Anterior cingulate cortex (tissue), 58 donors: ENCODE data around the gene SV2B.
"Not testable (repeated sequence)": the region's sequence is repeated elsewhere in the genome, so short reads cannot be mapped to it uniquely, and the experiment has no call there.

Source experiments
- DNase-seq, 58 donors: peaks; one replicate each; lab custom pipeline; 2025; lab: John Stamatoyannopoulos, UW

The SV2B gene, protein sequence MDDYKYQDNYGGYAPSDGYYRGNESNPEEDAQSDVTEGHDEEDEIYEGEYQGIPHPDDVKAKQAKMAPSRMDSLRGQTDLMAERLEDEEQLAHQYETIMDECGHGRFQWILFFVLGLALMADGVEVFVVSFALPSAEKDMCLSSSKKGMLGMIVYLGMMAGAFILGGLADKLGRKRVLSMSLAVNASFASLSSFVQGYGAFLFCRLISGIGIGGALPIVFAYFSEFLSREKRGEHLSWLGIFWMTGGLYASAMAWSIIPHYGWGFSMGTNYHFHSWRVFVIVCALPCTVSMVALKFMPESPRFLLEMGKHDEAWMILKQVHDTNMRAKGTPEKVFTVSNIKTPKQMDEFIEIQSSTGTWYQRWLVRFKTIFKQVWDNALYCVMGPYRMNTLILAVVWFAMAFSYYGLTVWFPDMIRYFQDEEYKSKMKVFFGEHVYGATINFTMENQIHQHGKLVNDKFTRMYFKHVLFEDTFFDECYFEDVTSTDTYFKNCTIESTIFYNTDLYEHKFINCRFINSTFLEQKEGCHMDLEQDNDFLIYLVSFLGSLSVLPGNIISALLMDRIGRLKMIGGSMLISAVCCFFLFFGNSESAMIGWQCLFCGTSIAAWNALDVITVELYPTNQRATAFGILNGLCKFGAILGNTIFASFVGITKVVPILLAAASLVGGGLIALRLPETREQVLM

DNA sequence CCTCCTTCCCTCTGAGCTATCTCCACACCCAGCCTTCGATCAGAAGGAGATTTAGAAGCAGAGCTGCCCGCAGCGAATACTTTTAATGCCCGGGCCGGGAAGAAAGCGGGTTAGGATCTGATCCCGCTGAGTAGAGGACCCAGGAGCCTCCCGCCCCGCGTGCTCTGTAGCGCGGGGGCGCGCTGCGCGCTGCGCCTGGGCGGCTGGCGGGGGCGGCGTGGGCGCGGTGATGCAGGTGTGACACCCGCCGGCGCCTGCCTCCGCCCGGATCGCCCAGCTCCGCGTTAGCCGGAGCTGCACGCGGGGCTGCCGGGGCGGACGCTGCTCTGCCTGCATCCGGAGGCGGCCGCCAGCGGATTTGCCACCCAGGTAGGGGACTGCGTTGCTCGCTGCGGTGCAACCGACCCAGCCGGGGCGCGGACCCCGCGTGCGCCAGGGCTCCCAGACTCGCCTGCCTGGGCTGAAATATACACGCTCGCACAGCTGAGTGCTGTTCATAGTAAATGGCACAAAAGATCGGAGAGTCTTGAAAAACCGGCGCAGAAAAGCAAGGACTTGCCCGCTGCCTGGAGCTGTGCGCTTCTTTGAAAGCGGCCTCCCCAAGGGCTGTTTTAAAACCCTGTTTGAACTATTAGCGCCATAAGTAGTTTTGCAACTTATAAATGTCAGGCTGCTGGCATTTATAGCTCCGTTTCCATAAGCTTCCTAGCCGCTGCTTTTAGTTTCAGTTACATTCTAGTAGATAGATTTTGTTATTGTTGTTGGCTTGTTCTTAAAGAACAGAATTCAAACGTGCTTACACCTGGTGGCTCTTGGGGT lies at the start of gene SV2B:
TSS of gene SV2B (plus strand) at position 263 of the 819 bp plus-strand sequence. CDS start 126,007 bp downstream, outside the sequence.
- peak in 12 of 58 donors; percentile 15 to 67 (median 47) for DNase-seq

DNA sequence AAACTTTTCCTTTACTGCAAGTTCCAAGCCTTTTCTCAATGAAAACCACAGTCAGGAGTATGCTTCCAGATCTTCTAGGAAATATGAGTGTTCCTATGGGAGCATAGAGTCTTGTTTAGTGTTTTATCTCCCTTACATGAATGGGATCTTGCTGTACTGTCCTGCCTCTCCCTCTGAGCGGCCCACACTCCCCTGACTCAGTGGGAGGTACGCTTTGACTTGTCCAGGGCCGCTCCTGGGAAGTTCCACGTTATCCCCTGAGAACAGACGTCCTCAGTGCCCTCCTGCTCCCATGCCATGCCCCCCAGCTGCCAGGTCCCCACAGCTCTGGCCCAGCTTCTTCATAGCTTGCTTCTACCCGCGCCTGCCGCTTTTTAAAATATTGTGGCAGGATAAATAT lies 48.8 kb upstream of the SV2B start:
- no peak for DNase-seq

DNA sequence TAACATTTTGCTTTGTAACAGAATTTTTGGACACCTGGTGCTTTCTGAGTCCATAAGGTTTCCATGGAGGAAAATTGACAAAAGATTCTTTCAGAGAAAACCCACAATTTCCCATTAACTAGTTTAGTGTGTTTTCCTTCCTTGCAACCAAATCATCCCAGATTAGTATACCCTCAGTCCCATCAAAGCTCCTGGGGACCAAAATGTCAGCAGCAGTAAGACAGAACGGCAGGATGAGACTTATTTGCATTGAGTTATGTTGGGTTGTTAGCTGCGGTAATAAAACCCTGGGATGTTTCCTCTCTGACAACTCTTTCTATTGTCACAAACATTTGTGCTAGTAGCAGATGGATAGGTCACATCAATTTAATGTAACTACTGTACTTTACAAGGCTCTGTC lies 45.2 kb upstream of the SV2B start:
- DNase-seq = no peak

DNA sequence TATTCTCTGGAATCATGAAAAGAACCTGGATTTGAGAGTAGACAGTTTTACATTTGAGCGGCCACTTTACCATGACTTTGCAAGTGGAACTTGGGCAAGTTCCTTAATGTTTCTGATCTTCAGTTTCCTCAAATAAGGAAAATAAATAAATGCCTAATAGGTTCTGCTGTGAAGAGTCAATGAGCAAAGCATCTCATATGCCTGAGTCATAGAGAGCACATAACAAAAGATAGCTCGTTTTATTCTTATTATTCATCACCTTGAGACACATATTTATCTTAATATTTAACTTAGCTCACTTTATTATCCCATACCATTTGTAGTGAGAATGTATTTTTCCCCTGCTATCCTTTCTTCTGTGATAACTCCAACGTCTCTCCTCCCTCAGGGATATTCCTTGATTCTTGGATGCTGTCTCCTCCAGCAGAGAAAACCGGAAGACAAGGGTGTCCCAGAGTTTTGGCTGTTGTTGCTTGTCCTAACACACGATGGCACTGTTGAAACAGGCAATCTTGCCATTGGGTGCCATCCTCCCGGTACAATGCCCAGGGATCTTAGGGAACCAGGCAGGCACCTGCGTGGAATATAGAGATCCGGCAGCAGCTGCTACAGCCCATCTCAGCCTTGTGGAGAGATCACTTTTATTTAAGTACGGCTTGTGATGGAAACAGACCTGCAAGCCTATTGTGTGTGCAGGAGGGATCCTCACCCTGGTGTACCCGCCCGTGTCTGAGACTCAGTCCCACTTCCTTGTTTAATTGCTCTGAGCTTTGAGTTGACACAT lies 44.3 kb upstream of the SV2B start:
- peak in 57 of 58 donors; percentile 8 to 90 (median 57) for DNase-seq

GRCh38 chr15:91061230-91061629 lies 38.8 kb upstream of the SV2B start:
- no peak for DNase-seq

- no peak for DNase-seq
Observed at GRCh38 chr15:91061997-91062396, 38.1 kb upstream of the SV2B start.

- DNase-seq = no peak
Observed at GRCh38 chr15:91065505-91065904, 34.6 kb upstream of the SV2B start.

DNA sequence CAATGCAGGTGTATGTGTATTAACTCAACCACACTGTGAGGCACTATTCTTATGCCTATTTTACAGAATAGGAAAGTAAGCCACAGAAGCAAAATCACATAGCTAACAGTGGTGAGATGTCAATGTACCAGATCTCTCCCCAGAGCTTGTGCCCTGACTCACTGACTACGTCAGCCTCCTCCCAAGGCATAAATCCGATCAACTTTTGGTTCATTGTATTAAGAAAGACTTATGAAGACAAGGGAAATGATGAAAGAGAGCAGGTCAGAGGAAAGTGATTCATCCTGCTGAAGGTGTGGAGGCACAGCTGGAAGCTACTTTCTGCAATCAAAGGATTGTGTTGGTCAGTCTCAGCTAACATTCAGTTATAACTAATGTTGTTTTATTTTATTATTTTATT lies 33.0 kb upstream of the SV2B start:
- no peak for DNase-seq

DNA sequence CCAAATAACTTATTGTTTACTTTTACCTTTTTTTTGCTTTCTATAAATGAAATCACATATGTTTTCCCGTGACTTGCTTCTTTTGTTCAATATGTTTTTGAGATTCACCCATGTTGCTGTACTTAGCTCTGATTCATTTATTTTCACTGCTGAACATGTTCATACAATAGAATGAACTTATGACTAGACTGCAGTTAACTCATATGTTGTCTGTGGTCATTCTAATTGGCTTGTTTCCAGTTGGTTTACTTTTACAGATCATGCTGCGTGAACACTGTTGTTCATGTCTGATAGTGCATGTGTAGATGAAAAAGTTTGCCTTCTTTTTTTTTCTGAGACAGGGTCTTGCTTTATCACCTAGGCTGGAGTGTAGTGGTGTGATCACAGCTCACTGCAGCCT lies 31.6 kb upstream of the SV2B start:
- DNase-seq = no peak

- DNase-seq = no peak
Observed at GRCh38 chr15:91068966-91069365, 31.1 kb upstream of the SV2B start.

DNA sequence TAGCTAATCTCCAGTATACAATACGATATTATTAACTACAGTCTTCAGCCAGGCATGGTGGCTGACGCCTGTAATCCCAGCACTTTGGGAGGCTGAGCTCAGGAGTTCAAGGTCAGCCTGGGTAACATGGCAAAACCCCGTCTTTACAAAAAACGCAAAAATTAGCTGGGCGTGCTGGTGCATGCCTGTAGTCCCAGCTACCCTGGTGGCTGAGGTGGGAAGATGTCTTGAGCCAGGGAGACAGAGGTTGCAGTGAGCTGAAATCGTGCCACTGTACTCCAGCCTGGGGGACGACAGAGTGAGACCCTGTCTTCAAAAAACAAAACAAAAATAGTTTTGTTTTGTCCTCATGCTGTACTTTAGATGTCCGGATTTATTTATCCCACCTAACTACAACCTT lies 29.2 kb upstream of the SV2B start:
- DNase-seq = no peak

DNA sequence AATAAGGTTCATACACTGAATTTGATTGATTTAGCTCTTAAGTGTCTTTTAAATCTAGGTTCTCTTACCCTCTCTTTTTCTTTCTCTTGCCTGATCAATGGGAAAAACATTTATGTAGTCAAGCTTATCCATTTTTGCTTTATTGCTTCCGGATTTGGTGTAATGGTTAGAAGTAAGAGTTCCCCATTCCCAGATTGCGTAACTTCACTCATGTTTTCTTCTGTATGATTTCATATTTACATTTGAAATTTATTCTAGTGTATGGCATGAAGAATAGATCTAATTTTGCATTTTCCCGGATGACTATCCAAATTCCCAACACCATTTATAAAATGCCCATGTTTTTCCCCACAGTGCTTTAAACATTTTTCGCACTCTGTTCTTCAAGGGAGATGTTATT lies 27.9 kb upstream of the SV2B start:
- DNase-seq = no peak

- DNase-seq = no peak
Observed at GRCh38 chr15:91073077-91073476, 27.0 kb upstream of the SV2B start.

GRCh38 chr15:91073768-91074167 lies 26.3 kb upstream of the SV2B start:
- no peak for DNase-seq

DNA sequence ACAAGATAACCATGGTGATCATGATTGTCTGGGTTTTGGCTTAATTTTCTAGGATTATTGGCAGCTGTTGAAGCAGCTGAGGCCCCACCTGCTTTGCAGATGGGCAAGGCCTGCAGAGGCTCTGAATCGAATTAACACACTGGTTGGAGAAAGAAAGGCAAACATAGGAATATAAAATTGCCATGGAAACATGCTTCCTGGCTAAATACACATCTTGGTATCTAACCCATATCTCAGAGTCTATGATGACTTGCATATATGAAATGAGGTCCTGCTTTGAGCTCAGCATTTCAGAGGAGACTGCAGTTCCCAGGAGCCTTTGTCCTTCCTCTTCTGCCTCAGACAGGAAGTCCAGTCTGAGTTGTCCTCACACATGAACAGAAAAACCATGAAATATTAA lies 24.3 kb upstream of the SV2B start:
- peak in 1 of 58 donors; percentile 13 for DNase-seq

GRCh38 chr15:91077029-91077428 lies 23.0 kb upstream of the SV2B start:
- DNase-seq = no peak

- DNase-seq = not testable (repeated sequence)
Observed at GRCh38 chr15:91093866-91094265, 6.2 kb upstream of the SV2B start.

- no peak for DNase-seq
Observed at GRCh38 chr15:91098451-91098850, 1.6 kb upstream of the SV2B start.

GRCh38 chr15:91099616-91099994 lies 452 bp upstream of the SV2B start:
- DNase-seq = peak in 32 of 58 donors; percentile 17 to 76 (median 42)
